Hepatocyte (in vitro differentiated cells): ENCODE results near the gene MROH2A.

Experiments
- EZH2 ChIP-seq: fragments of 200-600 bp; sonication (generic); IDR thresholded peaks from 2 replicates; pipeline ENCODE4 v1.6.1; 2016; ENCODE audit warnings: antibody characterized with exemption, mild to moderate bottlenecking, borderline replicate concordance
- EZH2phosphoT487 ChIP-seq: fragments of 200-600 bp; sonication (generic); IDR thresholded peaks from one replicate; pipeline ENCODE4 v1.6.1; 2018; ENCODE audit warnings: antibody characterized with exemption, mild to moderate bottlenecking, low read depth, moderate library complexity; ENCODE audit not compliant: unreplicated experiment, severe bottlenecking
- TF ChIP-seq, protein P1 (sequence below): fragments of 200-600 bp; sonication (generic); IDR thresholded peaks from 2 replicates; pipeline ENCODE4 v1.5.1; 2016; ENCODE audit warnings: antibody characterized with exemption, mild to moderate bottlenecking; ENCODE audit not compliant: poor library complexity

DNA sequence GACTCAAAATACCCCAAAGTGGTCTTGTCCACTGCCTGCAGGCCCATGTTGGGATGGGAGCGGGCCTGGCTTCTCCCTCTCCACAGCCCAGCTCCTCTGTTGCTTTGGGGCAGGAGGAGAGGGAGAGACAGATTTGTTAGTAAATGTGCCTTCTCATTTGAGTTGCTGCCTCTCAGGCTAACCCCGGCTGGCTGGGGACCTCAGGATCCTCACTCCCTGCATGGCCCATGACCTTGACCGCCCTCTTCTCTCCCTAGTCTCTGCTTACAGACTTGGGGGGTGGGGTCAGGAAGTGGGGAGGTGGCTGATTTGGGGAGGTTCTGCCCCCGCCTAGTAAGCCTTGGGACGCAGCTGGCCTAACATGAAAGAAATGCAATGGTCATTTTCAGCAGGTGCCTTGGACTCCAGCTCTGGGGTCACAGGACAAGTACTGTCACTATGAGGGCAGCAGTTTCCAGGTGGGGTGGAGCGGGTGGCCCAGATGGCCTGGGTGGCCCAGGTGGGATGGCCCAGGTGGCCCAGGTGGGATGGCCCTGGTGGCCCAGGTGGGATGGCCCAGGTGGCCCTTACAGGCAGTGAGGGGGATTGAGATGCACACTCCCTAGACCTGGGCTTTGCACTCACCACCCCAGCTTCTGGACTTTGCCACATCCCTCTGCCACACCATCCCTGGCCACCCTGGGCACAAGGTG lies 52.1 kb downstream of the MROH2A start:
- TF ChIP-seq, protein P1, sequence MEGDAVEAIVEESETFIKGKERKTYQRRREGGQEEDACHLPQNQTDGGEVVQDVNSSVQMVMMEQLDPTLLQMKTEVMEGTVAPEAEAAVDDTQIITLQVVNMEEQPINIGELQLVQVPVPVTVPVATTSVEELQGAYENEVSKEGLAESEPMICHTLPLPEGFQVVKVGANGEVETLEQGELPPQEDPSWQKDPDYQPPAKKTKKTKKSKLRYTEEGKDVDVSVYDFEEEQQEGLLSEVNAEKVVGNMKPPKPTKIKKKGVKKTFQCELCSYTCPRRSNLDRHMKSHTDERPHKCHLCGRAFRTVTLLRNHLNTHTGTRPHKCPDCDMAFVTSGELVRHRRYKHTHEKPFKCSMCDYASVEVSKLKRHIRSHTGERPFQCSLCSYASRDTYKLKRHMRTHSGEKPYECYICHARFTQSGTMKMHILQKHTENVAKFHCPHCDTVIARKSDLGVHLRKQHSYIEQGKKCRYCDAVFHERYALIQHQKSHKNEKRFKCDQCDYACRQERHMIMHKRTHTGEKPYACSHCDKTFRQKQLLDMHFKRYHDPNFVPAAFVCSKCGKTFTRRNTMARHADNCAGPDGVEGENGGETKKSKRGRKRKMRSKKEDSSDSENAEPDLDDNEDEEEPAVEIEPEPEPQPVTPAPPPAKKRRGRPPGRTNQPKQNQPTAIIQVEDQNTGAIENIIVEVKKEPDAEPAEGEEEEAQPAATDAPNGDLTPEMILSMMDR, result no peak
- TF ChIP-seq EZH2 (no peak), EZH2phosphoT487 (no peak)
